ENCODE measurements around the gene CFC1. TPM values are rescaled to one million over a fixed set of nuclear protein-coding genes. Genes with fewer than 3 reads are reported as not detected.

The CFC1 gene
- not detected in 2 replicates for total RNA-seq

GRCh38 chr2:130599393-130599792 is at the start of gene CFC1:
Gene CFC1 (minus strand): TSS chr2:130599575. CDS start chr2:130599287, 288 bp downstream.

DNA sequence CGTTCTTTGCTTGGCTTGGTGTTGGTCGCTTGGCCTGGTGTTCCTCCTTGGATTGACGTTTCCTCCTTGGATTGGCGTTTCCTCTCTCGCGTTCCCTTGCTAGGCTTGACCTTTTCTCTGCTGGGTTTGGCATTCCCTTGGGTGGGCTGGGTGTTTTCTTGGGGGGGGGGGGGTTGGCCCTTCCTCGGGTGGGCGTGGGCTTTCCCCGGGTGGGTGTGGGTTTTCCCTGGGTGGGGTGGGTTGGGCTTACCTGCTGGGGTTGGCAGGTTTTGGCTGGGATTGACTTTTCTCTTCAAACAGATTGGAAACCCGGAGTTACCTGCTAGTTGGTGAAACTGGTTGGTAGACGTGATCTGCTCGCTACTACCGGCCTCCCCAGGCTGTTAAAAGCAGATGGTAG is 11.8 kb upstream of the CFC1 start, which contains the start of gene POTEJ:
POTEJ (plus strand) TSS at position 301 of the 400 bp plus-strand sequence; CDS start at position 394, 93 bp downstream.

Other genes starting within 250 kb of the CFC1 start
- gene PTPN18, start 243.5 kb downstream of the CFC1 start, total RNA-seq, result 20.4 and 26.6 TPM in 2 replicates
- 0.05 and 0.07 TPM in 2 replicates for gene POTEI, start 90.2 kb downstream of the CFC1 start, total RNA-seq
- gene CFC1B, start 78.4 kb downstream of the CFC1 start, total RNA-seq, result not detected in 2 replicates
- gene POTEJ, start 11.9 kb upstream of the CFC1 start, total RNA-seq, result 0.07 TPM in 1 of 2 replicates, not detected in the other
- not detected in 2 replicates for gene GPR148, start 129.5 kb upstream of the CFC1 start, total RNA-seq
- gene AMER3, start 156.0 kb upstream of the CFC1 start, total RNA-seq, result not detected in 2 replicates
- gene ARHGEF4, start 237.3 kb upstream of the CFC1 start, total RNA-seq, result under 0.01 TPM in 1 of 2 replicates, not detected in the other

Measured in mammary microvascular endothelial cell (primary cell).